NB4 (cell line): ENCODE data around the gene SF3B5.

Source experiments
- CTCF ChIP-seq: IDR thresholded peaks from one replicate; pipeline ENCODE4 v1.5.1; 2012; ENCODE audit warnings: low read depth, low read length
- MYC ChIP-seq: IDR thresholded peaks from 2 replicates; pipeline ENCODE4 v1.6.1; 2011; ENCODE audit warnings: low read depth, low read length
- POLR2A ChIP-seq: IDR thresholded peaks from 2 replicates; pipeline ENCODE4 v1.6.1; 2011; ENCODE audit warnings: mild to moderate bottlenecking; ENCODE audit not compliant: insufficient read length; ENCODE audit errors: extremely low read depth
- TF ChIP-seq, protein P1 (sequence below): IDR thresholded peaks from 2 replicates; pipeline ENCODE4 v1.6.1; 2011; ENCODE audit warnings: low read depth, low read length

DNA sequence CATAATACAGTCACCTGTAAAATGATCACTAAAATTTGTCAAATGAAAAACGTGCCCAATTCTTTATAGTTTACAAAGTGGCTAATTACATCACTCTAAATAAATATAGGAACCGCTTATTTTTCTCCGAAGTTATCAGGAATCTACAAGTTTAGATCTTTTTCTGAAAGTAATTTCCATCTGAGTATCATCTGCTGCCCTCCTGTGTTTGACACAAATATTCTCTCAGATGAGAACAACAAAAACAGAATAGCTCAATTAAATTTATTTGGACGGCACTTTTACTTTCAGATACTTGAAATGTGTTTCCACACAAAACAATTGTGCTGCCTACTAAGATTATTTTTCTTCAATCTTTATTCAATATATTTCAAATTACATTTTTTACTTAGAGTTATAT, 5.0 kb downstream of the SF3B5 start:
- no peak for TF ChIP-seq POLR2A
- no peak for TF ChIP-seq CTCF
- TF ChIP-seq, protein P1, sequence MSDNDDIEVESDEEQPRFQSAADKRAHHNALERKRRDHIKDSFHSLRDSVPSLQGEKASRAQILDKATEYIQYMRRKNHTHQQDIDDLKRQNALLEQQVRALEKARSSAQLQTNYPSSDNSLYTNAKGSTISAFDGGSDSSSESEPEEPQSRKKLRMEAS, result no peak
- no peak for TF ChIP-seq MYC
